Stimulated activated CD8-positive, alpha-beta memory T cell treated with anti-CD3 and anti-CD28 coated beads, Interleukin-12 subunit alpha, Interleukin-12 subunit beta, amount 100 ng/mL, for 1 hour (primary cell): ENCODE results near the gene FUT1.
"Not testable (repeated sequence)": the region's sequence is repeated elsewhere in the genome, so short reads cannot be mapped to it uniquely, and the experiment has no call there.

Experiments used
- DNase-seq: peaks from one replicate; pipeline ENCODE4 v3.0.0-alpha.2; 2020; ENCODE audit warnings: low read depth

The FUT1 gene

GRCh38 chr19:48718106-48718505 is 34.3 kb downstream of the FUT1 start:
- DNase-seq = not testable (repeated sequence)

GRCh38 chr19:48716562-48717291 is 35.7 kb downstream of the FUT1 start:
- no peak for DNase-seq

- no peak for DNase-seq
Measured at GRCh38 chr19:48715681-48716171, 36.7 kb downstream of the FUT1 start.

- DNase-seq = no peak
Measured at GRCh38 chr19:48714759-48715675, 37.4 kb downstream of the FUT1 start.

- peak; percentile 92 for DNase-seq
Measured at GRCh38 chr19:48713864-48714755, 38.3 kb downstream of the FUT1 start.

GRCh38 chr19:48713041-48713863 is 39.2 kb downstream of the FUT1 start:
- no peak for DNase-seq

- DNase-seq = no peak
Measured at GRCh38 chr19:48711106-48711662, 41.3 kb downstream of the FUT1 start.

- DNase-seq = no peak
Measured at GRCh38 chr19:48708471-48708870, 44.0 kb downstream of the FUT1 start.

GRCh38 chr19:48705431-48705830 is 47.0 kb downstream of the FUT1 start:
- no peak for DNase-seq

GRCh38 chr19:48703316-48703715 is 49.1 kb downstream of the FUT1 start:
- DNase-seq = no peak

GRCh38 chr19:48702701-48703100 is 49.7 kb downstream of the FUT1 start:
- no peak for DNase-seq

GRCh38 chr19:48698046-48698445 is 54.4 kb downstream of the FUT1 start:
- no peak for DNase-seq
